Measurements from ENCODE around the gene CTSF.
"Not testable (repeated sequence)": the region's sequence is repeated elsewhere in the genome, so short reads cannot be mapped to it uniquely, and the experiment has no call there.

CTSF gene

GRCh38 chr11:66556086-66556485 is 12.3 kb downstream of the CTSF start:
- no peak for DNase-seq

DNA sequence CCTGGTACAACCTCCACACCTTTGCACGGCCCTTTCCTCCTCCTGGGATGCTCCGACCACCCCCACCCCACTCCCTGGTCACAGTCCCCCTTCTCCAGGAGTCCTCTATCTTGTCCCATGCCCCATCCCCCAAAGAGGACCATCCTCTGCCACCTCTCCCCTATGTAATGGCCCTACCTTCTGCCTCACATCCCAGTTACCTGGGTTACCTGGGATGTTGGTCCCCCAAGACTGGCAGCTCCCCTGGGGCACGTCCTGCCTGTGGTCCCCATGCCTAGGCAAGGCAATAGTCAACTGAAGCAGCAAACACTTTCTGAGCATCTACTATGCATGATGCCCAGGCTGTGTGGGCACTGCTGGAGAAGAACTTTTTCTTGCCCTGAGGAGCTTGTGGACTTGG is 13.0 kb downstream of the CTSF start:
- DNase-seq = no peak

DNA sequence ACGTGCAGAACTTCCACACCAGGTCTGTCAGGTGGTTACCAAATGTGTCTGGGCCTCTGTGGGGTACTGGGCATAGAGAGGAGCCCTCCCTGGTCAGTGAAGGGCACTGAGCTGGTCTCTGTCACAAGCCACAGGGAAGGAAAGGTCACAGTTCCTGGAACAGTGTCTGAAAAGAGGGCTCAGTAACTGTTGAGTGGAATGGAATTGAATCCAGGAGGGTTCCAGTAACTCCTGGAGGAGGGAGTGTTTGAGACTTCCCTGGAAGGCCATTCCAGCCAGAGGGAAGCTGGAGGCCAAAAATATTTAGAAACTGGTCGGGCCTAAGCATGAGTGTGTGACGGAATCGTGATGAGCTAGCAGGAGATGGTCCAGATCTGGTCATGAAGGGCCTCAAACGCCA is 13.8 kb downstream of the CTSF start:
- no peak for DNase-seq

DNA sequence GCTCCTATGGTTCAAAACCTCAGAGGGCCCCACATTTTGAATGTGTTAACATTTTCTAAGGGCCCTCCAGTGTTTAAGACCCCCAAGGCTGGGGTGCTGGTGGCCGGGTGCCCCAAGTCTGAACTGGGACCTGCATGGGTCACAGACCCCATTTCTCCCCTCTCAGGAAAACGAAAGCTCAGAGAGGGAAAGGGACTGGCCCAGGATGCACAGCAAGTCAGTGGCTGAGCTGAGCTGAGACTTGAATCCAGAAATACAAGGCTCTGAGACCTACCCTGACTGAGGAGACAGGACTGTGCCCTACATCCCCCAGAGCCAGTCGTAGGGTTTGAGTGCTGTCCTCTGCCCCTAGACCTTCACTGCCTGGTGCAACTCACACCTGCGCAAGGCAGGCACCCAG is 17.5 kb downstream of the CTSF start:
- no peak for DNase-seq

DNA sequence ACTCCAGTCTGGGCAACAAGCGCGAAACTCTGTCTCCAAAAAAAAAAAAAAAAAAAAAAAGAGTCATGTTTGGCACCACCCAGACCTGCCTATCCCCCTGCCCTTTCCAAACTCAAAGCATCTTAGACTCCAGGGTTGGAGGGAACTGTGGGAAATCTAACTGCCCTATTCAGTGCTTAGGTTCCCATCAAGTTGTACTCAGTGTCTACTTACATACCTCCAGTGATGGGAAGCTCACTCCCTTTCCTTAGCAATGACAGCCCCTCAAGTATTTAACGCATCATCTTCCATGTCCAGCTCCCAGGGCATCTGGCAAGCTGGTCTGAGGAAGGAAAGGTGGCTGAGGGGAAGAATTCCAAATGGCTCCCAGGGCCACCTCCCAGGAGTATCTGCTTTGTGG is 18.7 kb downstream of the CTSF start:
- DNase-seq = no peak

DNA sequence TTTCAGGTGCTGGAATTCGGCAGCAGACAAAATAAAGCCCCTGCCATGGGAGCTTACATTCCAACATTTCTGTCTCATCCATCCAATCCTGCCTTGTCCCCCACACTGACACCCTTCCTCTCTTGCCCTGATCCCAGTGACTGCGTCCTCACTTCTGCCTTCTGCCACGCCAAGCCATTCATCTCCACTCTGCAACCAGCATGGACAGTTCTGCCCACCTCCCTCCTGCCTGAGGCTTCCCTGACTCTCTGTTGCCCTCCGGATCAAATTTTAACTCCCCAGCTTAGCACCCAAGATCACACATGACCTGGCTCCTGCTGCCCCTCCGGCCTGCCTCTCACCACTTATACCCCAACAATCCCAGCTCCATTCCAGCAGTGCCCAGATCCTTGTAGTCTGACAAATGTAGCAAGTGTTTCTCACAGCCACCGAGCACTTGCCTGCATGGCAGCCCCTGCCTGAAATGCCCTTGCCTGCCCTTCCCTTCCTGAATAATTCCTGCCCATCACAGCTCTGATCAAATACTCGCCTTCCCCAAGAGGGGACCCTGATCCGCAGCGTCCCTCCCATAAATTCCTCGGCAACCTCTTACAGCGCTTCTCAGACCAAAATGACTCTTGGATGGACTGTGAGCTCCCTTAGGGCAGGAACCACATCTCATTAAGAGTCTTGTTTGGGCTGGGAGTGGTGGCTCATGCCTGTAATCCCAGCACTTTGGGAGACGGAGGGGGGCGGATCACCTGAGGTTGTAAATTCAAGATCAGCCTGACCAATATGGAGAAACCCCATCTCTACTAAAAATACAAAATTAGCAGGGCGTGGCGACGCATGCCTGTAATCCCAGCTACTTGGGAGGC is 19.4 kb downstream of the CTSF start:
- no peak for DNase-seq

DNA sequence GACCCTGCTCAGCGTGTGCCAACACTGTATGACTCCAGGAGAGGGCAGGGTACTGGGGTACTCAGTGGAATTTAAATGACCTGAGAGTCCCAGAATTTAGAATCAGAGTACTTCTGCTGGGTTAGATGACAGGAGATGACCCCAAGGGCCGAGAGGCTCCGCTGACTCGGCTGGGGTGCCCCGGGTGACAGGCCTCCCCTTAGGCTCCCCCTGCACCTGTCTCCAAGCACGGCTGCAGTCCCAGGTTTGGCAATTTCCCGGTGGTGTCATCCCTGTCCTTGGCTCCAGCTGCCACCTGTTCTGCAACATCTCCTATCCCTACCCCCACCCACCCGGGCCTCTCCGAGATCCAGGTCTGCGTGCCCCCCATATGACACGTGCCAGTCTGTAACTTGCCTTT is 20.4 kb downstream of the CTSF start:
- no peak for DNase-seq

DNA sequence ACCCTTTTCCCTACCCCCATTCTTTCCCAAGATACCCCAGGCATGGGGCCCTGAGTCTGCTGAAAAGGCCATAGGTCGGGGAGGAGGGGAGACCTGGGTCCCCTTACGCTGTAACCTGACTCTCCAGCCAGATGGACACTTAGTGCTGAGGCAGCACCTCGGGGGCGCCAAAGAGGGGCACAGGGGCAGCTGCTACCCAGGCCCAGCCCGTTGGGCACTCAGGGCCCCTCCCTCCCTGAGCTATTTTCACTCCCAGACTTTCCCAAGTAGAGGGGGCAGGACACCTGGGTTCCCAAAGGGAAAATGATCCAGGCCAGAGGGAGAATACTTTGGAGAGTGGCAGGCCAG is 20.8 kb downstream of the CTSF start:
- no peak for DNase-seq

DNA sequence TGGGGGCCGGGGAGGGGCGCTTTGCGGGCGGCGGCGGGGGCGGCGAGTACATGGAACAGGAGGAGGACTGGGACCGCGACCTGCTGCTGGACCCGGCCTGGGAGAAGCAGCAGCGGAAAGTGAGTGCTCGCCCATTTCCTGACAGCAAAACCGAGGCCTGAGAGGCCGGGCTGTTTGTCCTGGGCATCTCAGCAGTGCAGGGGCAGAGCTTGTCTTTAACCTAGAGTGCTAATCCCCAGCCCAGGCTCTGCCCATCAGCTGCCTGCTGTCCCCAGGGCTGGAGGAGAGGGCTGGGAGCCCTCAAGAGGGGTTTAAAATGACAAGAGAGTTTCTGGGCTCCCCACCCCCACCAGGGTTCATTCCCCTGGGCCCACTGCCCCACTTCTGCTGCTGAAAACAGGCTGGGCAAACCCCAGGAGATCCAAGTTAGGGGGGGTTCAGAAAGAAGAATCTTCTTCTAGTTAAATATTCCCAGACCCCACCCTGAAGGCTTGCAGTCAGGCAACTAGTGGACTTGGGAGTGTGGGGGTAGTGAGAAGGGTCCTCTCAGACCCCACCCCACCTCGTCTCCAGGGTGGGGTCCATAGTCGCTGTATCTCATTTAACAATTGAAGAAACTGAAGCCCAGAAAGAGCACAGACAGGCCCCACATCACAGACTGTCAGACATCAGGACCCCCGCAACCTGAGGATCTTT is 21.3 kb downstream of the CTSF start:
- DNase-seq = no peak

GRCh38 chr11:66546368-66546965 is 21.9 kb downstream of the CTSF start, which contains the start of gene ACTN3:
TSS of gene ACTN3 (plus strand) at chr11:66546903. CDS start at chr11:66546938, 35 bp downstream.
- DNase-seq = no peak

- DNase-seq = peak; percentile 80
These were observed 22.6 kb downstream of the CTSF start, which contains the start of gene ZDHHC24 for GRCh38 chr11:66545701-66546367. TSS of gene ZDHHC24 (minus strand) at chr11:66546048. CDS start at chr11:66546003, 45 bp downstream.

- DNase-seq = not testable (repeated sequence)
These were observed 23.5 kb downstream of the CTSF start for GRCh38 chr11:66544952-66545351.

GRCh38 chr11:66543263-66544107 is 24.9 kb downstream of the CTSF start:
- DNase-seq = peak; percentile 16

- no peak for DNase-seq
These were observed 26.0 kb downstream of the CTSF start for GRCh38 chr11:66542362-66542761.

DNA sequence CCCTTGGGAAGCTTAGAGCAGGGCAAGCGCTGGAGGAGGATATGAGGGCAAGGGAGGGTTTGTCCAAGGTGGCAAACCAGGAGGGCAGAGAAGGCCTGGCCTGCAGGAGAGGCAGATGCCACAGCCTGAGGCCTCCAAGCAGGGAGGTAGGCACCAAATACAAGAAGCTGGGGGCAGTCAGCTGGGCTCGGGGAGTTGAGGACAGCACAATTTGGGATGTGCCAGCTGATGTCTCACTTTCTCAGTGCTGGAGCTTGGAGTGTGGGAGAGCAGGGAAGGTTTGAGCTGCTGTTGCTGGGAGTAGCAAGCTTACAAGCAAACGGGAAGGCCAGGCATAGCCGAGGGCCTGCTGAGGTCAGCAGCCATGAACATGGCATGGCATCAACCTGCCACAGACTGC is 26.5 kb downstream of the CTSF start:
- DNase-seq = no peak

GRCh38 chr11:66540598-66540997 is 27.8 kb downstream of the CTSF start:
- DNase-seq = not testable (repeated sequence)

- no peak for DNase-seq
These were observed 28.6 kb downstream of the CTSF start for GRCh38 chr11:66539870-66540213.

- DNase-seq = no peak
These were observed 29.1 kb downstream of the CTSF start for GRCh38 chr11:66539170-66539869.

- no peak for DNase-seq
These were observed 35.6 kb downstream of the CTSF start for GRCh38 chr11:66532784-66533183.

DNA sequence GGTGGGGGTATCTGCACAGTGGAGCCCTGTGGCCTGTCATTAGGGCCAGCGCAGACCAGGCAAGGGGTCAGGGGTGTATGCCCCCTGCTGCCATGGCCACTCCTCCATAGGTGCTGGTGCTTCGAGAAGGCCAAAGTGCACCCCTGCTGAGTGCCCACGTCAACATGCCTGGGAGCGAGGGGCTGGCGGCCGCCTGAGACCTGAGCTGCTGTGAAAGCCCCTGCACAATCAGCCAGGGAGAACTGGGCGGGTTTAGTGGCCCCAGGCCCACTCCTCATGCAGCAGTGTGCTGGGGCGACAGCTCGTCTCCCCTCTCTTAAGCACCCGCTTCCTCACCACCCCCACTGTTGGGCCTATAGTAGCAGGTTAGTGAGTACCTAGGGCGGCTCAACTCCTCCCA is 36.6 kb downstream of the CTSF start:
- DNase-seq = no peak

DNA sequence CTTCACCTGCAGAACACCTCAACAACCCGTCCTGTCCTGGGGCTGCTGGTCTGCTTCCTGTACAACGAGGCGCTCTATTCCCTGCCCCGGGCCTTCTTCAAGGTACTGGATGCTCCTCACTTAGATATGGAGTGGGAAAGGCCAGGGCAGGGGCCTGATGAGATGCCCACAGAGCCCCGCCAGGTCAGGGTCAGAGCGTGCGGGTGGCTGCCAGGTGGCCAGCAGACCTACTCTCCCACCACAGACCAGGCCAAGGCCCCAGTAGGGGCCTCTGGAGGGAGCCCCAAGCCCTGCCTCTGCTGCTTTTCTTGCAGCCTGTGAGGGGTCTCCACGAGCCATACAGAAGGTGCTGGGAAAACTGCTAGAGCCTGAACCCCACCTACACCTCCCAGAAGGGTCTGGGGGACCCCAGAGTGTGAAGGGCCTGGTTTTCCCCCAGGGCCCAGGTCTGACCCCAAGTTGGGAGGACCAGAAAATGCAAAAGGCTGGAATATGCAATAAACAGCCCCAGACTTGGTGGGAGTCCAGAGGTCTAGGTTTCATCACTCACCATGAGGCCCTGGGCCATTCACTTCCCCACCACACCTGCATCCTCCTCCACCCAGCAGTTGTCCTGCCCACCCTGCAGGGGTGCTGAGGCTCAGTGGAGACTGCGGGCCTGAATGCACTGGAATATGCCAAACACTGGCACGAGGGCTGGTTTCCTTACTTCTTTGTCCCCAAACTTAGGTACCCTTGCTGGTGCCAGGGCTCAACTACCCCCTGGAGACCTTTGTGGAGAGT is 37.3 kb downstream of the CTSF start:
- DNase-seq = no peak
